GM21529 (cell line): ENCODE results near the gene RASGRF1.

Experiments
- ATAC-seq: cut with Tn5 transposase; IDR thresholded peaks from one replicate; pipeline ENCODE4 v1.9.1; 2021; ENCODE audit not compliant: unreplicated experiment

Gene RASGRF1

GRCh38 chr15:78921517-78921916 is 169.1 kb downstream of the RASGRF1 start:
- no peak for ATAC-seq

- ATAC-seq: no peak
Measured at GRCh38 chr15:78917888-78918287, 172.7 kb downstream of the RASGRF1 start.

DNA sequence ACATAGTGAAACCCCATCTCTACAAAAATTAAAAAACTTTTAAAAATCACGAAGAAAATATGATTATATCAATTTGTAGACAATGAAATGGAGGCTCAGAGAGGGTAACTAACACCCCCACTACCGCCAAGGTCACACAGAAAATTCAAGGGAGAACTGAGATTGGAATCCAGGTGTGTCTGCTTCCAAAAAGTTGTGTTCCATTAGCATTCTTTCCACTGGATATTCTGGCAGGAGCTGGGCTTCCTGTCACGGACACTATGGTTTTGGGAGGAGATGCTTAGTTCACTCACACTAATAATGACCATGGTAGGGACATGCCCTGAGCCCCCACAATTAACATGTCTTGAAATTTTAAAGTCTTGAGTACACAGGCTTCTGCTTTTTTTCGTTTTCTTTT is 174.5 kb downstream of the RASGRF1 start:
- no peak for ATAC-seq

- no peak for ATAC-seq
Measured at GRCh38 chr15:78915341-78916087, 175.1 kb downstream of the RASGRF1 start.

DNA sequence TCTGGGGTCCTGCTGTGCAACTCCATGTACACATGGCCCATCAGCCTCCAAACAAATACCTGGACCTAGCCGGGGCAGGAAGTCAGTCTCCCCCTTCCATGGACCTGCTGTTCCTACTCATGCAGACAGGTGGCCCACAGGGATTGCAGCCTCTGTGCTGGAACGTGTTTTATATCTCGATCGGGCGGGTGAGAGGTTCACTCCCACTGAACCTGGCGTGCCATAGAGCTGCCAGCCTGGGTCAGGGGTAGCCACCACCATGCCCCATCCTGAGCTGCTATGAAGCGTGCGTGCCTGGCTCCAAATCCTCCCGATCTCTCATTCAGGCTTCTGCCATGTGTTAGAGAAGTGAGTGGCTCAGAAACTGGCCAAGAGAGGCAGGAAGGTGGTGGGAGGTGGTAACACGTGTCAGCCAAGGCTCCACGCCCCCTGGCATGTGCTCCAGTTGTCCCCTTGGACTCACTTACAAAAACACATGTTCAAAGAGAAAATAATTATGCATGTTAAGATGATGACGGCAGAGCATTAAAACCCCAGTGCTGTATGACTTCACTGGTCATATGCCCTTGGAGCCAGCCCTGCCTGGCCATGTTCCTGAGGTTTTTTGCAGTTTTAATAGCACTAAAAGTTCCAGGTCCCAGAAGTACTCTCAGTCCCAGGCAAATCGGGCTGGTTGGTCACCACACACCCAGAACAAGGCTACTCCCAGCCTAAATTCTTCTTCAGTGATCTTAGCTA is 176.4 kb downstream of the RASGRF1 start:
- ATAC-seq: no peak

DNA sequence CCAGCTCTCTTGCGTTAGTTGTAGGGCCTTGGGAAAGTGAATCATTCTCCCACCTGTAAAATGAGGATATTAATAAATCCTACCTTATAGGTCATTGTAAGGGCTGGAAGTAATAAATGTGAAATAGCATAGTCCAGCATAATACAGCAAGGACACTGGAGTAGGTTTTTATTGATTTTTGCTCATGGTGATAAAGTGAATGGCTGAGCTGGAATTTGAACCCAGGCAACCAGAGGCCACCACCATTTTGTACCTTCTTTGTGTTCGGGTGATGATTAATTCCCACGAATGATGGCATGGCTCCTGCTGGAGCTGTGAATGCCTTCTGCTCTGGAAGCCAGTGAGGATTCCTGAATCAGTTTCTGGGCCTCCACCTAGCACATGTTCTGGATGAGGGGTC is 177.6 kb downstream of the RASGRF1 start:
- no peak for ATAC-seq

DNA sequence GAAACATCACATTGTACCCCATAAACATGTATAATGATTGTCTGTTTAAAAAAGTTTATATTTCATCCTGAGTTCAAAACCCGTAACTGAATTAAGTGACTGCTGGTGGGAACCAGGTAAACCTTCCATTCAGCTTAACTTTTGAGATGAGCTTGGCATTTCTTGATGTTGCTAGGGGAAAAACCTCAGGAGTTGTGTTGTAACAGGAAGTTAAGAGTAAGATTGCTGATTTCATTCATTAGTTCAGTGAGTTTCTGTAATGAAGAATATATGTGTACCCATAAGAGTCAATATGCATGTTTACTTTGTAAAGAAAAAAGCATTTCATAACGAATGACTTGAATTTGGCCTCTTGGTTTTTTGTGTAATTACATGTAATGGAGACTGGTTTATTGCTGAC is 178.3 kb downstream of the RASGRF1 start:
- ATAC-seq: no peak

GRCh38 chr15:78910271-78910670 is 180.3 kb downstream of the RASGRF1 start:
- no peak for ATAC-seq
